Kidney (tissue), 14 donors: Measurements from ENCODE around the gene USP16. TPM values are rescaled to one million over a fixed set of nuclear protein-coding genes. Genes with fewer than 3 reads are reported as not detected.

Experiments used
- DNase-seq, 5 donors: peaks; one replicate each; pipeline ENCODE4 v3.0.0-alpha.2; 2013 to 2020
- FAIRE-seq: peaks from 2 replicates; lab custom pipeline; 2012; peaks lifted over from hg19 to GRCh38; lab: Jason Lieb, UNC
- H3K27ac ChIP-seq, 2 donors: one replicate each; pipeline ENCODE4 v1.7.0; 2013; ENCODE audit warnings: low read depth in 2 of 2, low read length in 2 of 2, inconsistent platforms in 1 of 2
- H3K27me3 ChIP-seq: one replicate; pipeline ENCODE4 v1.7.1; 2013; ENCODE audit warnings: low read length, inconsistent platforms; ENCODE audit not compliant: control insufficient read depth, insufficient read depth
- H3K36me3 ChIP-seq, 3 donors: one replicate each; pipeline versions ENCODE4 v1.7.0 to v1.7.1; 2013; ENCODE audit warnings: low read length in 3 of 3, control low read depth in 1 of 3, inconsistent platforms in 1 of 3; ENCODE audit not compliant: insufficient read depth in 3 of 3, control insufficient read depth in 2 of 3
- H3K4me1 ChIP-seq, 3 donors: one replicate each; pipeline versions ENCODE4 v1.7.0 to v1.7.1; 2013; ENCODE audit warnings: low read length in 3 of 3, inconsistent platforms in 1 of 3, low read depth in 1 of 3; ENCODE audit not compliant: control insufficient read depth in 2 of 3, insufficient read depth in 2 of 3
- H3K4me3 ChIP-seq, 3 donors: one replicate each; pipeline versions ENCODE4 v1.7.0 to v1.8.1; 2013; ENCODE audit warnings: low read length in 3 of 3, control low read depth in 1 of 3, inconsistent platforms in 1 of 3
- H3K9ac ChIP-seq, 3 donors: one replicate each; pipeline versions ENCODE4 v1.7.0 to v1.7.1; 2013; ENCODE audit warnings: low read length in 3 of 3, control low read depth in 1 of 3, inconsistent platforms in 1 of 3
- H3K9me3 ChIP-seq, 3 donors: one replicate each; pipeline versions ENCODE4 v1.7.0 to v1.7.1; 2013; ENCODE audit warnings: low read length in 3 of 3, control low read depth in 1 of 3, inconsistent platforms in 1 of 3; ENCODE audit not compliant: control insufficient read depth in 2 of 3, insufficient read depth in 1 of 3
- CTCF ChIP-seq: IDR thresholded peaks from 3 replicates; pipeline ENCODE4 v1.5.1; 2012; ENCODE audit warnings: mild to moderate bottlenecking, moderate library complexity, borderline replicate concordance; ENCODE audit not compliant: insufficient read depth; ENCODE audit errors: extremely low read depth
- intact Hi-C: fragments of 100-400 bp; cut with DNase I; formaldehyde crosslinking; loops from one replicate; pipeline ENCODE4 v1.11.1; 2022
- polyA plus RNA-seq: library from polyadenylated mRNA; stranded (reverse); fragments of 350-450 nt; fragmentation: Illumina TruSeq; extraction: RNeasy Lipid Tissue Mini Kit (QIAGEN cat#74804); gene quantifications from one replicate; pipeline ENCODE4 v1.2.3, GENCODE V29; 2014; ENCODE audit warnings: low read depth, low replicate concordance; ENCODE audit not compliant: insufficient read depth
- total RNA-seq: library from RNA; stranded (reverse); fragmentation: NEBNext Ultra II Directional; extraction: Animal tissue kit (Norgen Biotek cat#: 25700); gene quantifications from one replicate; pipeline ENCODE4 v1.2.1, GENCODE V29; 2021
- donor health status: control.
- donor health status: control.
- donor health status: control.
- donor health status: control.
- donor health status: control.
- donor health status: DM: yes; HTN: yes; CAD: no.
- donor health status: Normal renal cell carcinoma (clear cell type).

Gene USP16
- total and polyA plus RNA-seq, 2 donors from 2014 or later, result 17.8 to 35.8 TPM

GRCh38 chr21:29017639-29018237 is 6.7 kb upstream of the USP16 start:
- H3K4me3 ChIP-seq, result peak overlapping the region in 2 of 3 donors; percentile 86 to 97
- intact Hi-C loops, result no loop called here
- no peak for FAIRE-seq

GRCh38 chr21:29018540-29018939 is 5.9 kb upstream of the USP16 start:
- peaks cover 0 to 14% (median 0%) of the 10 kb centered on the region in 3 donors for H3K4me1 ChIP-seq
- H3K27me3 ChIP-seq, result no peaks in the 10 kb centered on the region
- H3K4me3 ChIP-seq, result peak overlapping the region; percentile 86 to 97 (median 95)
- H3K9me3 ChIP-seq, result no peaks in the 10 kb centered on the region
- DNase-seq, result peak in 2 of 5 donors; percentile 13 to 14
- peak overlapping the region in 1 of 2 donors; percentile 60 for H3K27ac ChIP-seq
- no peak for FAIRE-seq
- H3K36me3 ChIP-seq, result no peaks in the 10 kb centered on the region
- intact Hi-C loops, result no loop called here
- peak overlapping the region; percentile 80 to 86 (median 85) for H3K9ac ChIP-seq
- no peak for TF ChIP-seq CTCF

More at GRCh38 chr21:29017639-29018237, 6.7 kb upstream of the USP16 start:
- Histone ChIP-seq H3K9me3 (no peaks in the 10 kb centered on the region), H3K9ac (peak overlapping the region in 1 of 3 donors; percentile 80), H3K27me3 (no peaks in the 10 kb centered on the region), H3K36me3 (no peaks in the 10 kb centered on the region), H3K27ac (no peak overlapping the region), H3K4me1 (peaks cover 0 to 14% (median 0%) of the 10 kb centered on the region in 3 donors)
- no peak for DNase-seq
- TF ChIP-seq CTCF, result no peak

- Histone ChIP-seq H3K4me3 (no peak overlapping the region), H3K27me3 (no peaks in the 10 kb centered on the region), H3K4me1 (peaks cover 0 to 17% (median 5%) of the 10 kb centered on the region in 3 donors), H3K9ac (no peak overlapping the region), H3K9me3 (no peaks in the 10 kb centered on the region), H3K36me3 (no peaks in the 10 kb centered on the region), H3K27ac (no peak overlapping the region)
- intact Hi-C loops, result no loop called here
- DNase-seq, result no peak
- no peak for FAIRE-seq
- TF ChIP-seq CTCF, result no peak
Observed at GRCh38 chr21:29022166-29022565, 2.3 kb upstream of the USP16 start.
